ENCODE results near the gene PRLH.

- no peak for TF ChIP-seq CTCF (IDR thresholded peaks at IDR 0.05)
- TF ChIP-seq POLR2A (IDR thresholded peaks at IDR 0.05) = no peak
Observed at GRCh38 chr2:237571551-237571950, 5.2 kb downstream of the PRLH start.
